ENCODE data around the gene OR4C6. TPM values are rescaled to one million over a fixed set of nuclear protein-coding genes. Genes with fewer than 3 reads are reported as not detected.

The OR4C6 gene
- total and polyA plus RNA-seq, 2 of the 4 experiments (the other 2 are of a cell fraction) = not detected

- Histone ChIP-seq H2BK20ac (ENCODE audit: low read depth, low read length) (no peak within 1 kb of the TSS), H2BK5ac (ENCODE audit: low read depth, low read length, poor library complexity, severe bottlenecking) (no peak within 1 kb of the TSS), H3K56ac (ENCODE audit: extremely low read depth, insufficient read depth, low read length) (no peak within 1 kb of the TSS), H3K36me3 (ENCODE audit: control insufficient read depth, insufficient read depth, low read length) (no peaks in the 10 kb centered on the region), H2BK120ac (ENCODE audit: low read depth, low read length) (no peak within 1 kb of the TSS), H3K9ac (ENCODE audit: low read depth, low read length) (no peak within 1 kb of the TSS), H3K4me2 (ENCODE audit: low read depth, low read length) (no peak within 1 kb of the TSS), H3K9me1 (ENCODE audit: insufficient read depth, low read length) (no peaks in the 10 kb centered on the region), H3K4ac (ENCODE audit: low read depth, low read length) (no peak within 1 kb of the TSS), H3K4me1 (ENCODE audit: control insufficient read depth, insufficient read depth, low read length) (no peaks in the 10 kb centered on the region), H4K5ac (ENCODE audit: low read depth, low read length) (no peak within 1 kb of the TSS), H3K79me1 (ENCODE audit: low read depth in 1 of 2, low read length in 2 of 2) (no peaks in the 10 kb centered on the region), H3K9me3 (ENCODE audit: control insufficient read depth, insufficient read depth, low read length) (peaks cover 2% of the 10 kb centered on the region; the same call in 1 of the 2 replicates), H4K8ac (ENCODE audit: low read depth in 2 of 2, low read length in 2 of 2) (no peak within 1 kb of the TSS), H2BK15ac (ENCODE audit: low read depth, low read length) (no peak within 1 kb of the TSS), H2AFZ (replicated peaks; ENCODE audit: low read length, poor library complexity) (no peak within 1 kb of the TSS), H3K18ac (ENCODE audit: low read depth, low read length) (no peak within 1 kb of the TSS), H3K27me3 (ENCODE audit: control insufficient read depth, insufficient read depth, low read length) (no peaks in the 10 kb centered on the region), H4K91ac (ENCODE audit: insufficient read depth, low read depth, low read length) (no peak within 1 kb of the TSS), H4K20me1 (ENCODE audit: insufficient read depth, low read length) (no peaks in the 10 kb centered on the region), H3K23ac (ENCODE audit: low read depth, low read length) (no peak within 1 kb of the TSS), H3K27ac (ENCODE audit: insufficient read depth, low read length) (no peak within 1 kb of the TSS), H3K14ac (replicated peaks; ENCODE audit: low read depth, low read length) (no peak within 1 kb of the TSS), H2AK5ac (ENCODE audit: low read depth, low read length) (no peak within 1 kb of the TSS), H3K4me3 (ENCODE audit: insufficient read depth, low read depth, low read length) (no peak within 1 kb of the TSS), H2AK9ac (replicated peaks; ENCODE audit: low read depth, low read length, poor library complexity) (no peak within 1 kb of the TSS)
- no TSS peak for BruUV-seq (replicated peaks)
- ChIA-PET POLR2A (ENCODE audit: unreplicated experiment) (no interaction called here), CTCF (no interaction called here)
- intact Hi-C loops (cut with micrococcal nuclease) (no loop called here), in situ Hi-C loops (cut with MboI; ENCODE audit: low sequenced_read_pairs) (loop anchor here (25.0 kb wide), 1 partner anchor 514 kb away; the partner anchor contains the start of gene OR8K5), dilution Hi-C loops (cut with HindIII; ENCODE audit: low sequenced_read_pairs, unreplicated experiment) (no loop called here)
- no CpG with 5 or more reads among the region's 2 CpGs for WGBS, 2 experiments (ENCODE audit: extremely low coverage in 2 of 2, insufficient read length in 1 of 2)
- TF ChIP-seq RFX5 (IDR thresholded peaks at IDR 0.05; ENCODE audit: low read depth, low read length) (no peak), MAFK (IDR thresholded peaks at IDR 0.05; ENCODE audit: low read depth, low read length) (no peak), CHD1 (IDR thresholded peaks at IDR 0.05; ENCODE audit: low read depth, low read length) (no peak), USF2 (IDR thresholded peaks at IDR 0.05; ENCODE audit: low read depth, low read length) (no peak), CEBPB (IDR thresholded peaks at IDR 0.05; ENCODE audit: low read depth, low read length) (no peak), ELK1 (IDR thresholded peaks at IDR 0.05; ENCODE audit: borderline replicate concordance, low read depth, low read length) (no peak), SMC3 (IDR thresholded peaks at IDR 0.05; ENCODE audit: low read depth, low read length) (no peak), MAZ (IDR thresholded peaks at IDR 0.05; ENCODE audit: borderline replicate concordance, low read depth, low read length) (no peak), BHLHE40 (IDR thresholded peaks at IDR 0.05; ENCODE audit: low read depth, low read length) (no peak), POLR2A (IDR thresholded peaks at IDR 0.05; ENCODE audit: low read depth, low read length) (no peak), FOS (IDR thresholded peaks at IDR 0.05; ENCODE audit: low read depth, low read length) (no peak), NFE2L2 (IDR thresholded peaks at IDR 0.05; ENCODE audit: low read depth, low read length) (no peak), RAD21 (IDR thresholded peaks at IDR 0.05; ENCODE audit: low read length) (no peak), CTCF (conservative IDR thresholded peaks at IDR 0.05; ENCODE audit: low read depth, low read length) (no peak), MXI1 (IDR thresholded peaks at IDR 0.05; ENCODE audit: borderline replicate concordance, low read depth, low read length) (no peak), RCOR1 (IDR thresholded peaks at IDR 0.05; ENCODE audit: insufficient replicate concordance, low read length) (no peak)
- no peak for ATAC-seq (ENCODE audit: low read depth)
- DNase-seq = no peak
These were observed 14.0 kb upstream of the OR4C6 start, which contains the start of gene OR4S2 for GRCh38 chr11:55648027-55648426. Gene OR4S2, plus strand, starts transcription at chr11:55648327. Its CDS starts 2,577 bp downstream, at chr11:55650904.
